Endodermal cell (in vitro differentiated cells): Measurements from ENCODE around the gene NOS1. TPM values are rescaled to one million over a fixed set of nuclear protein-coding genes. Genes with fewer than 3 reads are reported as not detected.

Experiments used
- DNase-seq: peaks from one replicate; pipeline ENCODE4 v3.0.0-alpha.2; 2017
- H3K27ac ChIP-seq: 2 replicates; pipeline ENCODE4 v1.5.1; 2013; ENCODE audit warnings: mild to moderate bottlenecking, low read depth, low read length, moderate library complexity
- H3K27me3 ChIP-seq: 2 replicates; pipeline ENCODE4 v1.6.1; 2013; ENCODE audit warnings: mild to moderate bottlenecking, low read length, moderate library complexity; ENCODE audit not compliant: insufficient read depth, control insufficient read depth, poor library complexity, severe bottlenecking
- H3K36me3 ChIP-seq: 2 replicates; pipeline ENCODE4 v1.7.0; 2013; ENCODE audit warnings: mild to moderate bottlenecking, low read length, moderate library complexity; ENCODE audit not compliant: control insufficient read depth, insufficient read depth
- H3K4me1 ChIP-seq: one replicate; pipeline ENCODE4 v1.7.0; 2013; ENCODE audit warnings: low read length; ENCODE audit not compliant: control insufficient read depth, insufficient read depth
- H3K4me3 ChIP-seq: 2 replicates; pipeline ENCODE4 v1.5.1; 2013; ENCODE audit warnings: mild to moderate bottlenecking, low read length, moderate library complexity
- H3K9ac ChIP-seq: 2 replicates; pipeline ENCODE4 v1.6.1; 2013; ENCODE audit warnings: mild to moderate bottlenecking, low read length, moderate library complexity; ENCODE audit not compliant: poor library complexity, severe bottlenecking; ENCODE audit errors: extremely low read depth
- H3K9me3 ChIP-seq: 2 replicates; pipeline ENCODE4 v1.6.1; 2013; ENCODE audit warnings: mild to moderate bottlenecking, low read length, moderate library complexity; ENCODE audit not compliant: control insufficient read depth
- H3K27ac Mint-ChIP-seq: 2 replicates; pipeline ENCODE4 v1.8.0; 2020; ENCODE audit warnings: mixed read lengths
- H3K27me3 Mint-ChIP-seq: 2 replicates; pipeline ENCODE4 v1.8.0; 2021; ENCODE audit warnings: mild to moderate bottlenecking, mixed read lengths; ENCODE audit not compliant: insufficient read depth
- H3K36me3 Mint-ChIP-seq: 2 replicates; pipeline ENCODE4 v1.8.0; 2020; ENCODE audit warnings: low read depth, mixed read lengths
- H3K4me1 Mint-ChIP-seq: 2 replicates; pipeline ENCODE4 v1.8.0; 2020; ENCODE audit warnings: mixed read lengths
- H3K4me3 Mint-ChIP-seq: 2 replicates; pipeline ENCODE4 v1.8.0; 2020; ENCODE audit warnings: mild to moderate bottlenecking, moderate library complexity, mixed read lengths
- H3K9me3 Mint-ChIP-seq: 2 replicates; pipeline ENCODE4 v1.8.0; 2020; ENCODE audit warnings: mild to moderate bottlenecking, mixed read lengths
- CTCF ChIP-seq: fragments of 200-600 bp; sonication (generic); conservative IDR thresholded peaks from 2 replicates; pipeline ENCODE4 v1.5.0; 2021; ENCODE audit warnings: antibody characterized with exemption, mild to moderate bottlenecking
- WGBS, 2 experiments: methylation state at CpG; one replicate each; pipeline versions ENCODE4 v1.1.5 to v1.1.7; 2013; ENCODE audit warnings: missing lambda C conversion rate in 2 of 2, mixed read lengths in 1 of 2; ENCODE audit not compliant: insufficient coverage in 1 of 2, insufficient read length in 1 of 2; 5-methylcytosine and 5-hydroxymethylcytosine counted together
- total RNA-seq, 2 donors: library from RNA; stranded (reverse); fragmentation: NEBNext Ultra II Directional in 1 of 2; extraction: Animal tissue kit (Norgen Biotek cat#: 25700) in 1 of 2; gene quantifications; 2 replicates in 1 of 2; 3 replicates in 1 of 2; pipeline ENCODE4 v1.2.1, GENCODE V29; 2021

NOS1 gene
- total RNA-seq, 2 donors from 2014 or later: 0.33 to 0.88 TPM

DNA sequence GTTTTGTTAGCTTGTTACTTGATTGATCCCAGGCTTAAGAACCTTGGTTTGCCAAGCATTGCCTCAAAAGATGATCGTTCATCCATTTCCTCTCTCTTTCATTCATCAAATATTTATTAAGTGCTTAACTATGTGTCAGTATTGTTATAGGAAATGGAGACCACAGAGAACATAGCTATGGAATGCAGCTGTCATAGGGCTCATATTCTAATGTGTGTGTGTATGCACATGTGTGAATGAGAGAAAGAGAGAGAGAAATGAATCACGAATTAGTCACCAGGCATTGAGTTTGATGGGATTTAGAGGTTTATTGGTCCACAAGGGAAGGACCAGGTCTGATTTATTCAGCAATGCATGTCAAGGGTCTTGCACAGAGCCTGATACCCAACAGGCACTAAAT, 100.2 kb downstream of the NOS1 start:
- no peaks in the 10 kb centered on the region for H3K36me3 Mint-ChIP-seq
- H3K4me1 Mint-ChIP-seq: no peaks in the 10 kb centered on the region
- WGBS, 2 experiments: 97 to 100% methylated on average over 1 of the region's 2 CpGs
- H3K9me3 ChIP-seq: no peaks in the 10 kb centered on the region
- no peaks in the 10 kb centered on the region for H3K27me3 Mint-ChIP-seq
- no peaks in the 10 kb centered on the region for H3K9me3 Mint-ChIP-seq
- H3K27me3 ChIP-seq: no peaks in the 10 kb centered on the region
- no peak overlapping the region for H3K27ac Mint-ChIP-seq
- no peak for DNase-seq
- H3K27ac ChIP-seq: no peak overlapping the region
- no peak overlapping the region for H3K9ac ChIP-seq
- no peak for TF ChIP-seq CTCF
- no peak overlapping the region for H3K4me3 Mint-ChIP-seq
- H3K4me1 ChIP-seq: no peaks in the 10 kb centered on the region
- no peaks in the 10 kb centered on the region for H3K36me3 ChIP-seq
- no peak overlapping the region for H3K4me3 ChIP-seq

- Histone ChIP-seq H3K9me3 (no peaks in the 10 kb centered on the region), H3K4me1 (no peaks in the 10 kb centered on the region), H3K4me3 (no peak overlapping the region), H3K27me3 (no peaks in the 10 kb centered on the region), H3K9ac (no peak overlapping the region), H3K27ac (no peak overlapping the region), H3K36me3 (no peaks in the 10 kb centered on the region)
- DNase-seq: no peak
- H3K27me3 Mint-ChIP-seq: no peaks in the 10 kb centered on the region
- H3K4me1 Mint-ChIP-seq: no peaks in the 10 kb centered on the region
- no peaks in the 10 kb centered on the region for H3K36me3 Mint-ChIP-seq
- 89 to 91% methylated on average over 3 to 4 of the region's 4 CpGs for WGBS, 2 experiments
- H3K4me3 Mint-ChIP-seq: no peak overlapping the region
- no peak overlapping the region for H3K27ac Mint-ChIP-seq
- H3K9me3 Mint-ChIP-seq: peaks cover 6% of the 10 kb centered on the region
- TF ChIP-seq CTCF: no peak
Measured at GRCh38 chr12:117255386-117255785, 106.0 kb downstream of the NOS1 start.

GRCh38 chr12:117243488-117243887, 117.9 kb downstream of the NOS1 start:
- no peaks in the 10 kb centered on the region for H3K36me3 ChIP-seq
- Mint-ChIP-seq H3K9me3 (no peaks in the 10 kb centered on the region), H3K27me3 (peaks cover 2% of the 10 kb centered on the region), H3K36me3 (no peaks in the 10 kb centered on the region), H3K27ac (no peak overlapping the region), H3K4me3 (no peak overlapping the region), H3K4me1 (no peaks in the 10 kb centered on the region)
- no peak for DNase-seq
- no peak overlapping the region for H3K27ac ChIP-seq
- no peaks in the 10 kb centered on the region for H3K4me1 ChIP-seq
- no peaks in the 10 kb centered on the region for H3K27me3 ChIP-seq
- H3K9ac ChIP-seq: no peak overlapping the region
- no peak for TF ChIP-seq CTCF
- WGBS, 2 experiments: 89 to 90% methylated on average over 1 of the region's 1 CpG
- no peaks in the 10 kb centered on the region for H3K9me3 ChIP-seq
- H3K4me3 ChIP-seq: no peak overlapping the region
